Posterior vena cava (tissue), 2 donors: Measurements from ENCODE around the gene CRADD. TPM values are rescaled to one million over a fixed set of nuclear protein-coding genes. Genes with fewer than 3 reads are reported as not detected.

Source experiments
- DNase-seq: peaks from one replicate; pipeline ENCODE4 v3.0.0-alpha.2; 2020; ENCODE audit warnings: low spot score
- intact Hi-C, 2 donors: fragments of 100-400 bp; cut with DNase I; formaldehyde crosslinking; loops; one replicate each; pipeline versions ENCODE4 v1.14.1 to v1.14.2; 2022 to 2023
- total RNA-seq, 2 donors: library from RNA; stranded (reverse); fragmentation: NEBNext Ultra II Directional; extraction: Animal tissue kit (Norgen Biotek cat#: 25700); gene quantifications; one replicate each; pipeline ENCODE4 v1.2.1, GENCODE V29; 2021
- donor health status: DM: yes; HTN: yes; CAD: no.
- donor health status: DM: yes; HTN: yes; CAD: no.

CRADD gene
- total RNA-seq, 2 donors from 2014 or later: 21.6 to 22.0 TPM

DNA sequence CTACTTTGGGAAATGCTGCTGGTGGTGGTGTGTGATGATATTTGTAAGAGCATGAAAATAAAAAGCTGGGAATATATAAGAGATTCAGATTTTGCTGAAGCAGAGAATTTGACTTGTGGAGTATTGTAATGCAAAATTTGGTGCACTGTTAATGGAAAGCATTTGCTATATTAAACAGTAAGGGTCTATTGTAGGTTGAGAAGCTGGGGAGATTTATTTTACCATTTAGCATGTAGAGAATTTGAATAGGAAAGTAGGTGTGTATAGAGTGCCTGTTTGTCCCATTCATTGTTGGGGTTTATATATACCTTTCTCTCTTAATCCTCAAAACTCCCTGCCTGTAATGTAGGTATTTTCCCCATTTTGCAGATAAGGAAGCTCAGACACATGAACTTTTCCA is 48.4 kb downstream of the CRADD start:
- no peak for DNase-seq
- intact Hi-C loops: no loop called here

DNA sequence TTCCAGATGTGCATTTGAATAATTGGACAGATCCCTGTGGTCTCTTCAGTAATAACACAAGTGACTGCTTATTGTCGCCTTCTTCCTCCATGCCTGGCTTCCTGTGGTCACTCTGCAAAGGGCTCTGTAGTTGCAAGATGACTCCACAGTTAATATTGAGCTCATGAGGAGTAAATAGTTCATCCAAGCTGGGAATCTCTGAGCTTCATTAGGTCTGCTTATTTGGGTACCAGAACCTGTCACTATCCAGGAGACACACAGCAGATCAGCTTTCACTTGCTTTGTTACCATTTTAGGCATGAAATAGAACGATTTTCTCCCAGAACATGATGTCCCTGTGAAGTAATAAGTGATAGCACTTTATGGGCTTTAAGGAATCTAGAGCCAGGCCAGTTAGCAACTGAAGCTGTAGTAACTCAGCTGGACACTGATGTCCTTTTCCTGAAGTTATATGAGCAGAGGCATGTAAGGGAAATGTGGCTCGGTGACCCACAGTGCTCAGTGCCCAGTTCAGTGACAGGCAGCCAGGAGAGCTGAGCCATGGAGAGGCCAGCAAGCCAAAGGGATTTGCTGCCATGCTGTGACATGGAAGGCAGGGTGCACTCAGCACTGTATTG is 50.1 kb downstream of the CRADD start:
- DNase-seq: no peak
- intact Hi-C loops: no loop called here

DNA sequence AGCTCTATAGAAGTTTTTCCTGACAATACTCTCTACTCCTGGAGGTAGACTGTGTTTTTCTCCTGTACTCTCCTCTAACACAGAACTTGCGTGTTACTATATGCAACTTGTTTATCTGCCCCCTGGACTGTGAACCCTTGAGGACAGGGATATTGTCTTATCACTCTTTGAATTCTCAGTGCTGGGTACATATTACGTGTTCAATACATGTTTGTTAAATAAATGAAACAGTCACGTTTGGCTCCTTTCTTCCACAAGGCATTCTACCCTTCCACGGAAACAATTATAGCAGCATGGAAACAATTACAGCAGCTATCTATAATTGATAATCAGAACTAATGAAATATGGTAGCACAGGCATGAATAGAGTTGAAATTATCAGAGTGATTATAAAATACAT is 50.7 kb downstream of the CRADD start:
- intact Hi-C loops: no loop called here
- no peak for DNase-seq

DNA sequence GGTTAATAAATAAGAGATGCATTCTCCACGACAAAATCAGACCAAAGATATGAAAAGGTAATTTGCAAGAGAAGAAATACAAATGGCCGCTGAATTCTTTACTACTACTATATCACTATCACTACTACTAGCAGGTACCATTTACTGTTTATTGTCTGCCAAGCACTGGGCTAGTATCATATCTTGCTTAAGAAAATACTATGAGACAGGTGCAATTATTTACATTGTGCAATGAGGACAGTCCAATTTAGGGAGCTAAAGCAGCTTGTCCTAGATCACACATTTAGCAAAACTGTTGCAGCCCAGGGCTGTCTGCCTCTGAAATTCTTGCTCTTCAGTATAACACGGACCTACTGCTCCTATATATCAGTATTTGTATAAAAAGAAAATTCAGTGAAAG is 52.8 kb downstream of the CRADD start:
- intact Hi-C loops: loop anchor here in 1 of 2 donors (10.0 kb wide), 1 partner anchor 45 kb away; no protein-coding TSS in a partner anchor

DNA sequence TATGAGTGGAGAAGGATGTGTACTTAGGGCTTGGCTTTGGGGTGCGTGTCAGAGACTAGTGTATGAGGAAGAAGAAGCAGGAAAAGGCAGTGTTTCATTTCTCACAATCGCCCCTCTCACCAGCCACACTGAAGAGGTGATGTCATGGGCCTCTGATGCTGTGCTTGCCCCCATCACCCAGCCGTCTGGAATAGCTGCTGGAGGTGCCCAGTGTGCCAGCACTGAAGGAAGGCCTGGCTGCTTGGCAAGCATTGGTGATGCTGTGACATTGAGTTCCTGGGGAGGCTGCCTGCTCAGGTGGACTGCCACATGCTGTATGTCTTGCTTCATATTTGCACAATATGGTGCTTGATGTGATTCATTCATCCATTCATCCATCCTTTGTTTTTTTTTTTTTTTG is 56.2 kb downstream of the CRADD start:
- no peak for DNase-seq
- intact Hi-C loops: loop anchor here in 1 of 2 donors (10.0 kb wide), 1 partner anchor 49 kb away; no protein-coding TSS in a partner anchor

More for the DNA sequence above, 52.8 kb downstream of the CRADD start:
- DNase-seq: no peak

DNA sequence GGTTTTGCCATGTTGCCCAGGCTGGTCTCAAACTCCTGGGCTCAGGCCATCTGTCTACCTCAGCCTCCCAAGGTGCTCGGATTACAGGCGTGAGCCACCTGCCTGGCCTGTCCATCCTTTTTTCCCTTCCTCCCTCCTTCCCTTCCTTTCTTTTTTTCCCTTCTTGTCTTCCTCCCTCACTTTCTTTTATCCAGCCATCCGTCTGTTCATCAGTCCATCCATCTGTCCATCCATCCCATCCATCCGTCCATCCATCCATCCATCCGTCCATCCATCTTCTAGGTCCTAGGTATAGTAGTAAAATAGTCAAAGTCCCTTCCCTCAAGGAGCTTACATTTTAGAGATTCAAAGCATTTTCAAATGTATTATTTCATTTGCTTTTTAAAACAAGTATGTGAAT is 56.8 kb downstream of the CRADD start:
- DNase-seq: no peak
- intact Hi-C loops: loop anchor here in 1 of 2 donors (10.0 kb wide), 1 partner anchor 49 kb away; no protein-coding TSS in a partner anchor

DNA sequence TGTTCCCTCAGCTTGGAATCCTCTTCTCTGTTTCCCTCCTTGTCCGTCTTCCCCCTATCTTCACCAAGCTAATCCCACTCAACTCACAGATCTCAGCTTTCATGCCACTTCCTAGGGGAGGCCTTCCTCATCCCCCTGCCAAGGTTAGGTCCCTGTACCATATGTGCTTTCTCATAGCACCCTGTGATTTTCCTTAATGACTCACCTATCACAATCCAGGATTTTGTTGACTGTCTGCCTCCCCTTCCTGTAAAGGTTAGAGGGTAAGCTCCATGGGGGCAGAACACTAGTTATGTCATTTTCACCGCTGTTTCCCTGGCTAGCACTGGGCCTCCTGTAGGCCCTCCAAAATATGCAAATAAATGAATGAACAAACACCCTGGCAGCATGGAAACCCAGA is 57.6 kb downstream of the CRADD start:
- DNase-seq: no peak
- intact Hi-C loops: loop anchor here in 1 of 2 donors (10.0 kb wide), 1 partner anchor 50 kb away; no protein-coding TSS in a partner anchor

DNA sequence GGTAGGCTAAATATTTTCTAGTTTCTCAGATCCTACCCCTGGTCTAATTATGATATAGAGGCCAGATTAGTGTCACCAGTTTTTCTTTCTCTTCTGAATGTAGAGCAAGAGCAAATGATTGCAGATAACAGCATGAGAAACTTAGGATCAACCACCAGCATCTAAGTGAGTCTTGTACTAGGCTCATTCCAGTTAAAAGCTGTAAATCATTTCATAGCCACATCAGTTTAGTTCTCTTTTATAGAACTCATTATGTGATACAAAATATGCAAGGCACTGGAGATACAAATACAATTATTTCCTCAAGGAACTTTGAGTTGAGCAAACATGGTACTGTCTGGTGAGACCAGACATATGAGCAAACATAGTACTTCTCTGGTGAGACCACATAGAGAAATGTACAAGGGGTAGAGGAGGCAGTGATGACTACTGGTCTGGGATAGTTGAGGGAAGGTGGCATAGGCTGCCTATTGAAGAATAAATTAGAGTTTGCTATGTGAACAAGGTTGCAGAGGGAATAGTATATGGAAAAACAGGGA is 59.5 kb downstream of the CRADD start:
- DNase-seq: no peak
- intact Hi-C loops: loop anchor here in 1 of 2 donors (10.0 kb wide), 1 partner anchor 52 kb away; no protein-coding TSS in a partner anchor

DNA sequence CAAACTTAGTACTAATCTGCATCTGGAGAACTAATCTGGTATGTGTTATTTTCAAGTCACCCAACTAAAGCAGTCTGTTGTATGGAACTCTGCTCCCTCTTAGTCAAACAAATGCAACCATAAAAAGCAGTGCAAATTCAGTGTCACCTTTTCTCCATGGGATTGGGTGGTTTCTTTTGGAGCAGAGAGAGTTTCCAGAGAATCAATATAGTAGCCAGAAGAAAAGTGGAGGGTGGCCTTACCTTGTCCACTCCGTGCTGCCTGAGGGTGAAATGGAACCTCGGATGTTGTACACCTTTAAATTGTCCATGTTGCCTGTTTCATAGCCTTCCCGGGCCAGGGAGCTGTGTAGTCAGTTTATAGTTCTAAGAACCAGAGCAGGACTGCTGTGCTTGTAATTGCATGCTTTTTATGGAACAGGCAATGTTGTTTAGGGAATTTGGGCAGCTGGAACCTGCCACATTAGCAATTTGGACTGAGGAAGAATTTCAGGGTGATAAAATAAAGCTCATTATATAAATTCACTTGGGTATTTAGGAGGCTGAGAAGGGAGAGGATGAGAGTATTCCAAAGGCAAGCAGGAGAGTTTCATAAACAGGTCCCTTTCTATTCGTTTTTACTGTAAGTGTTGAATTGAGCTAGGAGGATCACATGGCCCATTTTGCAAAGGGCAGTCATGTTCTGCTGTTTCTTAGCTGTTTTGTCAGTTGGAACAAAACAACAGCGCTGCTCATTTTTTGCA is 60.5 kb downstream of the CRADD start:
- intact Hi-C loops: loop anchor here in 1 of 2 donors (10.0 kb wide), 1 partner anchor 53 kb away; no protein-coding TSS in a partner anchor
- no peak for DNase-seq

DNA sequence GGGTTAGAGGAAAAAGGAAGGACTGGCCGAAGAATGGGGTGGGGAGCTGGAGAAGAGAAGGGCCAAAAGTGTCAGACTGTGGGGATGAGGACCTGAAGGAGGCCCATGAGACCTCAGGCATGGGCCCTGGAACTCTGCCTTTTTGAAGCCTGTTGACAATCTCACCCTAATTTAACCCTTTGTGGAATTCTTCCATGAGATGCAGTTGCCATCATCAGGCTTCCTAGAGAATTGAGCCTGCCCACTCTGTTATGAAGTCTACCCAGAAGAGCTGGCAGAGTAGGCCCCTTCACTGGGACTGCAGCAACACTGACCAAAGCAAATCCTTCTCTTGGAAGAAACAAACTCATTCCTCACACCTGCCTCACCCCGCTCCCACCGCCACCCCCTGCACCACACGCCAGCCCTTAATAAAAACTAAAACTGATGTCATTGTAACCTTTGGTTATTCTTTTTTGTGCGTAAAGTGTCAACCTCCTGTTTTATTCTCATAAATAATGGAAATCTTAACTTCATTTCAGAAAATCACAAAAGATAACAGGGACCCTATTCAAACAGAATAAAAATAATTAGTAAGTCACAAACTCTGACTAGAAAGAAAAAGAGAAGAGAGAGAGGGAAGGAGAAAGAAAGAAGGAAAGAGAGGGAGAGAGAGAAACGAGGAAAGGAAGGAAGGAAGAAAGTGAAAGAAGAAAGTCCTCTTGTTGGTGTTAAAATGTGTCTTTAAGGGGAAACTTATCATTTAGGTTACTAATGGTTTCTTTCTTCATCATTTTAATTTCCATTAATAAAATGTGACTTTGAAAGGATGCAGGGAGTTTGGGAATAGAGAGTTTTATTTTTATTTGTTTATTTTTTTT is 61.3 kb downstream of the CRADD start:
- DNase-seq: no peak
- intact Hi-C loops: loop anchor here in 1 of 2 donors (10.0 kb wide), 1 partner anchor 54 kb away; no protein-coding TSS in a partner anchor

DNA sequence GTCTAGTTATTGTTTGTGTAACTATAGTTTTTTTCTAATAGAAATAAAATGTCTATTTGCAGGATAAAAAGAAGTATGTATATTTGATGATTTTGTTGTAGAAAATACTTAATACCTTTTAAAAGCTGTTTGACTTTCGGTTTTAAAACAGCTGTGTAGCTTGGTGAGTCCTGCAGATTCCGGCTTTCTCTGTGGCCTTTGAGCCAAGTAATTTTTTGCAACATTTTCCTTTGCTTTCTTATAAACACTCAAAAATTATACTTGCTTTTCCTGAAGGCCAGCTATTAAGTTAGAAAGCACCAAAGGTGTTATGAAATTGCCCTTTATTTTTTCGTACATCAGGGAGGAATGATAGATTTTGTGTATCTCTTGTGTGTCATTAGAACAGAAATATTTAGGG is 63.6 kb downstream of the CRADD start:
- DNase-seq: no peak
- intact Hi-C loops: loop anchor here (10.0 kb wide), 2 partner anchors 166 to 236 kb away; partner anchors contain the start of gene SOCS2 (in 1 of the 2)

DNA sequence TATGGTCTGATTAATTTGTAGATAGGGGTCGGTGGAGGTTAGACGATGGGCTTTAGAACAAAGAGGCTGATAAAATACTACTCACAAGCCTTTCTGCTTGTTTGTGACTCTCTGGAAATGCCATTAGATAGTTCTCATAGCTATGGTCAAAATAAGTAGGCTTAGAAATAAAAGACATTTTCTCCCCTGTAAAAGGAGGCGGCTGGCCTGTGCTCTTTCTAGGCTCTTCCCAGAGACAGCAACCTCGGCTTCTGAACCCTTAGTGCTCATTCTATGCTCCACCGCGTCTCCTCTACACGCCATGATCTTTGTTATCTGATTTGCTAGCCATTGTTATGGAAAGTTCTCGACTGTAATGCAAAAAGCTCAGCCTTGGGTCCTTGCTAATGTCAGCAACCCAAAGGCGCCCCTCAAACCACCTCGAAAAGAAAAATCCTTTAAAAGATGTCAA is 64.5 kb downstream of the CRADD start:
- intact Hi-C loops: loop anchor here (2.0 to 10.0 kb wide), 3 partner anchors 163 to 237 kb away; partner anchors contain the start of gene SOCS2 (in 1 of the 2)
- no peak for DNase-seq

DNA sequence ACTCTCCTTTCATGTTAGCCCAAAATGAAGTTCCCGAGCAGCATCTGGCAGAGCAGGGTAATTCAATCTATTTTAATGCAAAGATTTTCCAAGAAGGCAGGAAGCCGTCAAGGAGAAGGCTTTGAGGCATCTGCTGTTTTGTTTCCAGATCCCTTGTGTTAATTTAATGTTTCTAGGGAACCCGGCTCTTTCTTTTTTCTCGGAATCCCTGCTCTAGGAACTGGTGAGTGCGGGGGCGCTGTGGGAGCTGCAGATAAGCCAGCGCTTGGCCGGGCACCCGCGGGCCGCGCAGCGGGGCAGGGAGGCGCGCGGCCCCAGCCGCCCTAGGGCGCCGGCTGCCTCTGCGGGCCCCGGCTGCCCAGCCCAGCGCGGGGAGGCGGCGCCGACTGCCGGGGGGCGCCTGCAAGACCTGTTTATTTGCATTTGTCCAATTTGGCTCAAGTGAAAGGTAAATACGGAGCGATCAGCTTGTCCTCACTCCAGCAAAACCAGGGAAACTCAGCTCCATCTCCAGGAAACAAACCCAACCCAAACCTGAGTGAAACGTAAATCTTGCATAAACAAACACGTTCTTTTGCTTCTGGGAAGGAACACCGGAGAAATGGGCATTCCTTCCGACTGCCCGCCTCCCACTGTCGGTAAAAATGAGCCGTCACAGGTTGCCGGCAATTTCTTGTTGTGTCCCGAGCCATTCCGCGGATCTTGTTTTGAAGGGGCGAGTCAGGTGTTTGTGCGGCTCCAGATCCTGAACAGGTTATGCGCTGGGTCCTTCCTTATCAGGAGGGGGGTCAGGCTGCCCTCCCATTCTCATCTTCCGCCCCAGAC is 65.1 kb downstream of the CRADD start:
- intact Hi-C loops: loop anchor here (2.0 to 10.0 kb wide), 3 partner anchors 164 to 238 kb away; partner anchors contain the start of gene SOCS2 (in 1 of the 2)
- peak; percentile 91 for DNase-seq

DNA sequence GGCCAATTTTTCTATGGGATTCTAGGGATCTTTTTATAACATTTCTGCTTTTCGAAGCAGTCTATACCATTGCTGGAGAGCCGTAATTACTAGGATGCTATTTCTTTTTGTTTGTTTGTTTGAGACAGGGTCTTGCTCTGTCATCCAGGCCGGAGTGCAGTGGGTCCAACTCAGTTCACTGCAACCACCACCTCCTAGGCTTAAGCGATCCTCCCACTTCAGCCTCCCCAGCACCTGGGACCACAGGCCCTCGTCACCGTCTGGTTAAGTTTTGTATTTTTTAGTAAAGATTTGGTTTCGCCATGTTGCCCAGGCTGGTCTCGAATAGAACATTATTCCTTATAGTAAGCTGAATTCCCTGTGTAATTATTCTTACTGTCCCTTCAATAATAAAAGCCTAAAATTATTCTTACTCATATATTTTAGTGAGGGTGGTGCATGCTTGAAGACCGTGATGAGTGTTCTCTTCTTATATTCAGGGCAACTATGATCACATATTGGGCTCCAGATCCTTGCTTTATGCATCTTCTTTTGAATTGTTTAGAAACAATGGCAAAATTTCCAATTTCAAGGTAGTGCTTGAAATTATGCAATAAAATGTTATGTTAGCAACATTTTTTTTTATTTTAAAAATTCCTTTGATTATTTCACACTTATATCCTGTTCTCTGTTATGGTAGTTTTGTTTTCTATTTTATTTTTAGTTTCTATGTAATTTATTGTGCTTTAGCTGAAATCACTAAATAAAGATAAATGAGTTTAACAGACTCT is 66.2 kb downstream of the CRADD start:
- no peak for DNase-seq
- intact Hi-C loops: loop anchor here (2.0 to 10.0 kb wide), 3 partner anchors 165 to 239 kb away; partner anchors contain the start of gene SOCS2 (in 1 of the 2)

DNA sequence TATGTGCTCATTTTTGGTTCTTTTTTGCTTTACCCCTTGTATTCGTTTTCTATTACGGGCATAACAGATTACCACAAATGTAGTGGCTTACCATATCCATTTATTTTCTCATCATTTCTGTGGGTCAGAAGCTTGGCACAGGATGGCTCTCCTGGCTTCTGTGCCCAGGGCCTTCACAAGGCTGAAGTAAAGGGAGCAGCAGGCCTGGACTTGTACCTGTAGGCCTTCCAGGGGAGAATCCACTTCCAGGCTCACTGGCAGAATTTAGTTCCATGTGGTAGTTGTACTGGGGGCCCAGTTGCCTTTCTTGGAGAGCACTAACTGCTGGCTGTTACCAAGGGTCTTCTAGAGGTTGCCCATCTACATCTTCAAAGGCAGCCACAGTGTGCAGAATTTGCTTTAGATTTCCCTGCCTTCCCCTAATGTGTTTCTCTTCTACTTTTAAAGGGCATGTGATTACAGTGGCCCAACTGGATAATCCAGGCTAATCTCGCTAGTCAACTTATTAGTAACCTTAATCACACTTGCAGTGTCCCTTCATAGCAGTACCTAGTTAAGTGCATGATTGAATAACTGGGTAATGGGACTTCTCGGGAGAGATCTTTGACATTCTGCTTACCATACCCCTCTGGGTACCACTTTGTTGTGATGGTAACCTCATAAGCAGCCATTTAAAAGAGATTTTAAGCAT is 67.0 kb downstream of the CRADD start:
- intact Hi-C loops: loop anchor here (2.0 to 10.0 kb wide), 3 partner anchors 165 to 239 kb away; partner anchors contain the start of gene SOCS2 (in 1 of the 2)
- DNase-seq: no peak

DNA sequence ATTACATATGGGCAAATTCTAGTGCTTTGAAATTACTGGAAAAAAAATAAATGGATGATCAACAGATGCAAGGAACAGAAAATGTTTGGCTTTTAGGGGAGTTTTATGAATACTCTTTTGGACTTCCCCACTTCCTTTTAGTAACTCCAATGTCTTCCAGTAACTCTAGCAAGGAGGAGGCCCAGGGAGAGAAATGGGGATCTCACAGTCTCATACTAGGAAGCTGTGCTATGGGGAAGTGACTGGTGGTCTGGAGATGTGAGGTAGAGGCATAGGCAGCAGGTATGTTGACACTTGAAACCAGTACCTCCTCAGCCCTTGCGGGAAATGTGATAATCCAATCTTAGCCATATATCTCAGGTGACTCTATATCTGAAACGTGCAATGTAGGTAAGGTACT is 68.1 kb downstream of the CRADD start:
- DNase-seq: no peak
- intact Hi-C loops: loop anchor here (10.0 kb wide), 2 partner anchors 170 to 240 kb away; partner anchors contain the start of gene SOCS2 (in 1 of the 2)
